Neural progenitor cell (in vitro differentiated cells): ENCODE measurements around the gene DCDC1.

Experiments
- CTCF ChIP-seq: fragments of 200-600 bp; sonication (generic); IDR thresholded peaks from 2 replicates; pipeline ENCODE4 v1.5.1; 2017; ENCODE audit warnings: antibody characterized with exemption, mild to moderate bottlenecking
- EZH2phosphoT487 ChIP-seq: fragments of 200-600 bp; sonication (generic); IDR thresholded peaks from 2 replicates; pipeline ENCODE4 v1.6.1; 2017; ENCODE audit warnings: antibody characterized with exemption

- TF ChIP-seq CTCF (no peak), EZH2phosphoT487 (no peak)
Observed at GRCh38 chr11:31092638-31093037, 276.9 kb downstream of the DCDC1 start.
